ENCODE data around the gene G6PC1.

G6PC1 gene

DNA sequence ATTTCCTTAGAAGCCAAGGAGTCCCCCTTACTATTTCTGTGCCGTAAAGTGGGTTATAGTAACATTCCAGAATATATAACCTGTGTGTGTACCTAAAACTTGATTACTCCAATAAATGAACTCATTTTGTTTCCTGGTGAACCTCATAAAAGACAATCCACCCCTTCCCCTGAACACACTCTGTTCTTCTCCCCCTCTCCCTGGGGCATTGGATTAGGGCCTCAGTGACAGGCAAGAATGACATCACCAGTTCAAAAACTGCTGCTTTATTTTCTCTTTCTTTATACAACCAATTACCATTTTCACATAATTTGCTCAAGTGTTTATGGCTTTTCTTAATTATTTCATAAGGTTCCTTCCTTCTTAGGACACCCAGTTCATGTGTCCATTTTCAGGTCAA, 46.2 kb downstream of the G6PC1 start:
- DNase-seq, result no peak

DNA sequence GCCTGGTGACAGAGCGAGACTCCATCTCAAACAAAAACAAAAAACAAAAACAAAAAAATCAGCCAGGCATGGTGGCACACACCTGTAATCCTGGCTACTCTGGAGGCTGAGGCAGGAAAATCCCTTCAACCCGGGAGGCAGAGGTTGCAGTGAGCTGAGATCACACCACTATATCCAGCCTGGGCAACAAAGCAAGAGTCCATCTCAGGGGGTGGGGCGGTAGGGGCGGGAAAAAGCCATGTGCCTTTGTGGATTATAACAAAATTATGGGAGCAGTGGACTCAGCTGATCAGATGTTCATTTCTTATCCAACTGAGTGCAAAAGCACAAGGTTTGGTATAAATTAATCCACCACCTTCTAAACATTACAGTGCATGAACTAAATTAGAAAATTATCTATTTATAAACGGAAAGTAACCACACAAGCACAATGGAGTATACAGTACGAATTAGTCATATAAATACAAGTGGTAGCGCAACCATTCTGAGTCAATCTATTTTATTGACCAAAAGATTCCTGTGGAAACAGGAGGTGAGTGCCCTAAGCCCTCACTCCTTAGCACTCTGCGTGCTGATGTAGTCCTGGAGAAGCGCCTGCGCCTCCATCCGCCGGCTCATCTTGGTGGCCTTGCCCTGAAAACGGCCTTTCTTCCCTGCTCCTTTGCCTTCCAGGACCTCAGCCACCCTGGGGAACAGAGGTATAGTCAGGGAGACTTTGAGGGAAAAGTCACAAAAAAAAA, 49.6 kb downstream of the G6PC1 start:
- no peak for DNase-seq
